Myocyte (in vitro differentiated cells): ENCODE measurements around the gene PPM1H. TPM values are rescaled to one million over a fixed set of nuclear protein-coding genes. Genes with fewer than 3 reads are reported as not detected.
"Not testable (repeated sequence)": the region's sequence is repeated elsewhere in the genome, so short reads cannot be mapped to it uniquely, and the experiment has no call there.

Experiments
- DNase-seq: peaks from one replicate; pipeline ENCODE4 v3.0.0-alpha.2; 2012; ENCODE audit warnings: low read depth
- total RNA-seq: library from RNA; depleted of rRNA; stranded (reverse); fragments of >200 nt; gene quantifications from 2 replicates; pipeline ENCODE4 v1.2.3, GENCODE V29; 2014

The PPM1H gene
- total RNA-seq, 1 donor from 2014 or later: 24.6 TPM

DNA sequence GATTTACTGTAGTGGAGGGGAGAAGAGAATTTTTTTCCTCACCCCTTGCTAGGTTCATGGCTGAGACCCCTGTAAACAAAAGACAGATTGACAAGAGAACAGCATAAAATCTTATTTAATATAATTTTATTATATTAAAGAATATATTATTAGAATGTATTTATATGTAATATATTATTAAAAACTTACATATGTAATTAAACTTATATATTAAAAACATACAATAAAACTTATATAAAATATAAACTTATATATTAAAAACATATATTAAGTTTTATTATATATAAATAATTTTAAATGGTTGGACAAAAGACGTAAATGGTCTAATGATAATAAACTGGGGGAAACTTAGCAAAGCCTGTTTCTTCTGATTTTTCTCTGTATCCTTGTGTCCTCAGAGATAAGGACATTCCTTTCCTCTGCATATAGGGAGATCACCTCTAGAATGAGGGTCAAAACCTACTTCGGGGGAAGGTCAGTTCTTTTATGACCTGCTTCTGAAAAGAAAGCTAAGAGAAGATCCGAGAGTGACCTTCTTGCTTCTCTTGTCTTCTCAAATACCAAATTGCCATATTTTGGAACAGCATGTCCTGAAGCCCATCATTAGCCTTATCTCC lies 8.9 kb upstream of the PPM1H start:
- no peak for DNase-seq

DNA sequence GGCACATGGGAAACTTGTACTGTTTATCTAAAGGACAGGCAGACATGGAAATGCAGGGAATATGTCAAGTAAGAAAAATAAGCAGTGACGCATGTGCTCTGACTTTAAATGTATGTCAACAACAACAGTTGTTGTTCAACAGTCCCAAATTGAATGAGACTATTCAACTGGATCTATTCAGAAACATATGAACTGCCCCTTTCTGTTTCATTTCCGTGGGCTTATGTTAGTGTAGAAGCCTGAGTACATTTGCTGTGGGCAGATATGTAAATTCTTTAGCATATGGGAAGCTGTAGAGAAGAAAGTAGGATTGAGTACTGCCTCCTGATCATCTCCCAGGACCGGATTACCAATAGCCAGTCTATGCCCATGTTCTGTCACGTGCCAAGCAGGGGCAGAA lies 7.4 kb upstream of the PPM1H start:
- DNase-seq: not testable (repeated sequence)

DNA sequence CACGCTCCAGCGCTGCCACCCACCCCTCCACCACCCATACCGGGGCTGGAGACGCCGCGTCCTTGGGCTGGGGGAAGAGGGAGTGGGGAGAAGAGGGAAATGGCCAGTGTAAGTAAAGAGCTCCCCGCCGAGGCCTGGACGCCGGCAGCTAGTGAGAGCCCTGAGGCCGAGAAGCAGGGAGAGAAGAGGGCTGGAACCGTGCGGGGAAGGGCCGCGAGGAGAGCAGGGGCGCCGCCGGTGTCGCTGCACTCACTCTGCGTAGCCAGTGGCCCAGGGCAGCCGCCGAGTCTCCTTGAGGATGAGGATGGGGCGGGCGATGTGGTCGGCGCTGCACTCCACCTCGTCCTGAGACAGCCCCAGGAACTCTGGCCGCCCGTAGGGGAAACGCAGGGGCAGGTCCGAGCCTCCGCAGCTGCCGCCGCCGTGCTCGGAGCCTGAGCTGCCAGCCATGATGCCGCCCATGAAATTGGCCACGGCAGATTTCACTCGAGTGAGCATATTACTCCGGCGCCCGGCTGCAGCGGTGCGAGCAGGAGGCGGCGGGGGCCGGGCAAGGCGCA lies 631 bp downstream of the PPM1H start:
- DNase-seq: peak; percentile 54

DNA sequence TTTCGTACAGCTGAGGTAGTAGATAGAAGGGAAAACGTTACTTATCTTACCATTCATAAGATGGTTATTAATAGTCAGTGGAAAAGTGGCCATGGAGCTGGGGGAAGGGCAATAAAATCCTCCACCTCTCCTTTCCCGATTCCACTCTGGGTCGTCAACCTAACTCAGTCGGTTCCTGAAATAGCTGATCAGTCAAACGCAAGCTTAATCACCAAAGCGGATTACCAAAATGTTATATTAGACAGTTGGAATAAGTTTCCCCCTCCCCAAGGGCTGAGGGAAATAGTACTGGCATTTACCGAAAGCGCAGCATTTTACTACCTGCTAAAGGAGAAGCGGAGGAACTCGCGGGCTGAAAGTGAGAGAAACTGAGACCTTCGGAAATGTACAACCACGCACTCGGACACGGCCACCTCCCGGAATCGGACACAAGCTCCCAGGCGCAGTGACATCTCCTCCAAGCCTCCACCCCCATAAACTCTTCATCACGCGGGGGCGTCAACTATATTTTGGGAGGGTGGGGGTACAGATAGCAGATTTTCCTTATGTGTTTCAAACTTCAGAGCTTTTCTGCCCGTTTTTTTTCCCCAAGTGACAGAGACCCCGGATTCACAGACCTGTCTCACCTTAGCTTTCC lies 1.2 kb downstream of the PPM1H start:
- no peak for DNase-seq

DNA sequence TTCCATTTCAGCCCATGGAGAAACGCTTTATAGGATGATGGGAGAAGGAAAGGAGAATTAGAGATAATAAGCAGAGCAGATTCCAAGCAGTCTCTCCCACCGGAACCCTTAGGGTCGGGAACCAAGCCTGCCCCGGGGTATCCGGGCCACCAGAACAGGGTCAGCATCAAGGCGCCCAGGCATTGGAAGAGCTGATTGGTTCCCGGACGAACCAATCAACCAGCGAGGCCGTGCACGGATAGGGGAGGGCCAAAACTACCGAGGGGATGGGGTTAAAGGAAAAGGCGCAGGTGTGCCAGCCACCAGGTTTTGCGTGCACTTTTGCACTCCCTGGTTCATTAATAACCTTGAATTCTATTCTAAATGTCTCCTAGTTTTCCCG lies 1.7 kb downstream of the PPM1H start:
- DNase-seq: peak; percentile 58

- no peak for DNase-seq
Observed at GRCh38 chr12:62931477-62931876, 3.5 kb downstream of the PPM1H start.

DNA sequence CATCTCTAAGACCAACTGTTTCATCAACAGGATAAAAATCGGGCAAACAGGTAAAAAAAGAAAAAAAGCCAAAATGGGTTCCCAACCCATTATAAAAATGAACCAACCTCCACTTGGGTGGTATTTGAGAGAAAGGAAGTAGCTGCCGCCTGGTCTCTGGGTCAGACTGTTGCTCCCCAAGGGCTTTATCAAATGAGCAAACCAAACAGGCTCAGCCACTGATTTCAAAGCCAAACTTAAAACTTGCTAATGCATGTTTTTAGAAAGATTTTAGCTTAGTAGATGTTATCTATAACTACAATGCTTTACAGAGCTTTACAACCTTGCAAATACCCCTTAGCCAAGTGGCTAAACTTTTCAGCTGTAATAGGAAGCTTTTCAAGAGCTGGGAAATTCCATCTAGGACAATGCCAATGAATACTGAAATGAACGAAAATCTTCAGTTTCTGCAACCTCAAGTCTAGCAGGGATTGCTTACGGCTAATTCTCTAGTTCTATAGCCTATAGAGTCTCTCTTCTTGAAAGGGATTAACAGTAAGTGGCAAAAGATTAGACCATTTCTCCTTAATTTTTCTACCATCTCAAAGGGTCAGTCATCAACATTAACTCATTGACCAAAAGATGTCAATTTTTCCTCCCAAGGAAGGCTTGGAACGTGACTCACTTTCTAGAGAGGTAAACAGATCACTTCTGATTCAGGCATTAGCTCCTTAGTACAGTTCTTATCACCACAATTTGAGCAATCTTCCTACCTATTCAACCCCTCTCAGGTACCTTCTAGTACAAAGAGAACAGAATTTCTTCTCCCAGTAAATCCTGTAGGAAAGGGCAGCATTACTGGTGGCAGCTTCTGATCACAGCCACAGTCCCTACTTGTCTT lies 4.2 kb downstream of the PPM1H start:
- no peak for DNase-seq

DNA sequence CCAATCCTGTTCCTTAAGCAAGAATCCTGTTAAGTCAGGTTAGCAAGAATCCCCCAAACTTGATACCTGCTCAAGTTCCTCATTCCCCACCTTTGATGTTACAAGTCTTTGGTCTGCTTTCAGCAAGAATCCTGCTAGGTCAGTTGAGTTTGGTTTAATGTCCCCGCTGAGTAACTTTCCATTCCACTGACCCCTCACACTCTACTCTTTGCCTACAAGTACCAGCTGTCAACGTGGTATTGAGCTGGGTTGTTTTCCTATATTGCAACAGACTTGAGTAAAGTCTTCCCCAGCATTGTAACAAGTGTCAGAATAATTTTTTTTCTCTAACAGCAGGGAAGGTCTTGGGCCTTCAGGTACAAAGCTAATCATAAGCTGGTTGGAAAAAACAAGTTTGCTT lies 6.3 kb downstream of the PPM1H start:
- DNase-seq: no peak

- no peak for DNase-seq
Observed at GRCh38 chr12:62925680-62926079, 9.3 kb downstream of the PPM1H start.

DNA sequence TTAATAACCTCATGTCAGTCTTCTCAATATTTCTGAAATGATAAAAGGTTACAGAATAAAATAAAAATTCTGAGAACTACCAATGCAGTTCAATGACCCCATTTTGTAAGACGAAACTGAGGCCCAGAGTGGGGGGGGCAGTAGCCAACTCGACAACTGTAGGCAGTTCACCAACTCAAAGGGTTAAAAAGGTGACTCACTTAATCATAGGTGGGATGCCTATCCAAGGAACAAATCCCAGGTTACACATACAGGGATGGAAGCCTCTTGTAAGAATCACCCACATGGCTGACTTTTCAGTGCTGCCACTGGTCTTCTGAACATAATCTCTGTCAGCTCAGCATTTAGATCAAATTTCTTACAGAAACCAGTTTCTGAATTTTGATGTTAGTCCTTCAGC lies 10.9 kb downstream of the PPM1H start:
- no peak for DNase-seq

DNA sequence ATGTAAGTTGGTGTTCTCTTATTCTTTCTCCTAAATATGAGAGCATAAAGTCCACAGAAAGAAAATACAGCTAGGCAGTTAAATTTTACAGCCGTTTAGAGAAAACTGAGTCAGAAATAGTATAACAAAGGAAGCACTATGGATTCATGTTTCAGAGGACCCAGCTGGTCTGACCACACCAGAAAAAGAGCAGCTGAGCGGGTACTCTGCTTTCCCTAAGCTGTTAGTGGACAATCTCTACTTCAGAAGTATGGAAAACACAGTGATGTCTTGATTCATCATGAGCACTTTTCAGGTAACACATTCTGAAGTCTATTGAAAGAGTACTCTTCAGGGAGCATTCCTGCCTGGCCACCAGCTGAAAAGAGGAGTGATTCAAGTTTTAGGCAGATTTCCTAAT lies 12.4 kb downstream of the PPM1H start:
- DNase-seq: peak; percentile 84

DNA sequence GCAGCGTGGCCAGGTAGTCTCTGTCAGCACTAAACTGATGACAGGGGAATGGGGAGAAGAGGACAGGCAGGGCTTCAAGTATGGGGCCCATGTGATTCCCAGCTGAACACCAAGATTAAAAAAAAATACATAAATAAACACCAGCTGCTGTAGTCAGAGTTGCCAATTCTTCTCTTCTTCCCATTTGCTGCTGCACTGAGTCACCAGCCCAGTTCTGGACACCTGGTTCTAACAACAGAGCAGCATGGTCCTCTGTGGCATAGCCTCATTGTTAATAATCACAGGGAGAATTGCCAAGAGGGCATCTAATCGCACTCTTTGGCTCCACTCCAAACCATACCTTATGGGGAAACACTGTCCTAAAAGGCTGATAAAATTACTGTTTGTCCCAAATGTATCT lies 15.1 kb downstream of the PPM1H start:
- DNase-seq: peak; percentile 96

GRCh38 chr12:62917926-62918325 lies 17.0 kb downstream of the PPM1H start:
- peak; percentile 77 for DNase-seq

- no peak for DNase-seq
Observed at GRCh38 chr12:62916632-62917425, 18.1 kb downstream of the PPM1H start.

GRCh38 chr12:62915204-62915529 lies 19.8 kb downstream of the PPM1H start:
- no peak for DNase-seq

DNA sequence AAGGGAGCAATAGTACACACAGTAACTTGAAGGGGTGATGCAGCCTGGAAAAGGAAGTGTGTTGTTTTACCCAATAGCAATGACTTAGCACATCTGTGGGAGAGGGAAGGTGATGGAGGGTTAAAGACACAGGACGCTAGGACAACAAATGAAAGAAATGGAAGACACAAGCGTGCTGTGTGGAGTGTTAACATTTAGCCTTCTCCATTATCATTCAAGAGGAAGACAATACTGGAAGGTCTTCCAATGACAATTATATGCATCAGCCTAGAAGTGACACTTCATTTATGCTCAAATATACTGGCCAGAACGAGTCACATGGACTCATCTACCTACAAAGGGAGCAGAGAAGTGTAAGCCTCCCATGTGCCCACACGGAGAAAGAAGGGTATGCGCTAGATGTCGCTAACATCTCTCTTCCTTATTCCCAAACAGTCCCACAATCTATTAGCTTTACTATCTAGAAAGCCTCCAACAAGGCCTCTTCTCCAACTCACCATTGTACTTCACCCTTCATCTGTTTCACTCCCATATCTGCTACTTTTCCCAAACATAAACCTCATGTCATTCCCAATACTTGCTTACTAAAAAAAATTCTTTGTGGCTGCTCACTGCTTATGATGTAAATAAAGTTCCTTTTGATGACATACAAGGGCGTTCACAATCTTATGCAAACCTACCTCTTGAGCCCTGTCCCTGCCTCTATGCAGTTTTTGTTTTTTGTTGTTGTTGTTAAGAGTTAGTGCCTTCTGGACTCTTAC lies 20.3 kb downstream of the PPM1H start:
- DNase-seq: no peak

DNA sequence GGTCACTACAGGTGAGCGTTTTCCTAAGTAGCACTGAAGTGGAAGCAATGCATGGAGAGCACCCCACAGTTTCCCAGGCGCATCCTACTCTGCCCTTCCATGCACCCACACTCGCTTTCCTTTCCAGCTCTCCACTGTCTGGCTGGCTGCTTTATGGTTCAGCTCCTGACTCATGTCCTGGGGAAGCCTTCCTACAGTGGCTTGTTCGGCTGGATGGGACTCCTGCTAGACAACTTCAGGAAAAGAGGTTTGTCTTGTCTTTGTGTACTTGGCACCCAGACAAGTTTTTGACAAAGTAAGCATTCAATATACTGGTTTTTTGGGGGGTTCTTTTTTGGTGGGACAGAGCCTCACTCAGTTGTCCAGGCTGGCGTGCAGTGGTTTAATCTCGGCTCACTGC lies 21.6 kb downstream of the PPM1H start:
- DNase-seq: no peak

DNA sequence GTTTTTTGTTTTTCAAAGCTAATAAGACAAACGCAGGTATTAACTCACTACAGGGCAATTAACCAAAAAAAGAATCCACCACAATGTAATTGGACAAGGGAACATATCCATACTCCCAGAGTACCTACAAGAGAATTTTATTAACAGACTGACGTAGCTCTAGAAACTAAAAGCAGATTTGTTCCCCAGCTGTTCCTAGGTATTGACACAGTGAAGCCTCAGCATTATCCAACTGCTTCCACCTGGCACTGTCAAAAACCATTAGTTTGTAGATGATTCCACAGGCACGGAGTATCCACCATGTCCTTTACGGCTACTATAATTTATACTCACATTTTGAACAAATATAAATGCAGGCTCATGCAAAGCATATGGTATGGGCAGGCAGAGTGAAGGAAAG lies 22.3 kb downstream of the PPM1H start:
- DNase-seq: no peak

- no peak for DNase-seq
Observed at GRCh38 chr12:62911286-62911685, 23.7 kb downstream of the PPM1H start.

- no peak for DNase-seq
Observed at GRCh38 chr12:62910549-62911169, 24.3 kb downstream of the PPM1H start.
